HG02759 (cell line): ENCODE measurements around the gene WNK2.
"Not testable (repeated sequence)": the region's sequence is repeated elsewhere in the genome, so short reads cannot be mapped to it uniquely, and the experiment has no call there.

Source experiments
- ATAC-seq: cut with Tn5 transposase; IDR thresholded peaks from one replicate; pipeline ENCODE4 v1.9.1; 2021; ENCODE audit warnings: mild to moderate bottlenecking, moderate library complexity; ENCODE audit not compliant: unreplicated experiment

The WNK2 gene

DNA sequence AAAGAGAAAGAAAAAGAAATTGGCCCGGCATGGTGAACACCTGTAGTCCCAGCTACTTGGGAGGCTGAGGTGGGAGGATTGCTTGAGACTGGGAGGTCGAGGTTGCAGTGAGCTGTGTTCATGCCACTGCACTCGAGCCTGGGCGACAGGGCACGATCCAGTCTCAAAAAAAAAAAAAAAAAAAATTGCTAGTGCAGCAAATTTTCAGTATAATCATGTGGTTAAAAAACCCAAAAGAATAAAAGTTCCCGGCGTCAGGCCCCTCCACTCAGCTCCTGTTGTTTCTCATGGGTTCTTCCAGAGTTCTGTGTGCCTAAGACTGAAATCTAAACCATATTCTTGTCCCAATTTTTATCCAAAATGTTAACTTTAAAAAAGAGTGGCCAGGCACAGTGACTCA is 49.1 kb downstream of the WNK2 start:
- no peak for ATAC-seq

DNA sequence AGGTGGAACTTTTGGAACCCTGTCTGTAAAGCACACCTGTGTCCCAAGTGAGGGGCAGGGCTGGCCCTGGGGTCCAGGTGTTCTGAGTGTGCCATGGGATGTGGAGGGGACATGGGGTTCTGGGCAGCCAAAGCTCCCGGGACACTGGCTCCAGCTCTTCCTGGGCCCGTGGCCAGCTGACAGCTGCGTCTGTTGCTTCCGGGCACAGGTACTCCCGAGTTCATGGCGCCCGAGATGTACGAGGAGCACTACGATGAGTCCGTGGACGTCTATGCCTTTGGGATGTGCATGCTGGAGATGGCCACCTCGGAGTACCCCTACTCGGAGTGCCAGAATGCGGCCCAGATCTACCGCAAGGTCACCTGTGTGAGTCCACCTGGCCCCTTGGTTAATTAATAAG is 50.7 kb downstream of the WNK2 start:
- no peak for ATAC-seq

DNA sequence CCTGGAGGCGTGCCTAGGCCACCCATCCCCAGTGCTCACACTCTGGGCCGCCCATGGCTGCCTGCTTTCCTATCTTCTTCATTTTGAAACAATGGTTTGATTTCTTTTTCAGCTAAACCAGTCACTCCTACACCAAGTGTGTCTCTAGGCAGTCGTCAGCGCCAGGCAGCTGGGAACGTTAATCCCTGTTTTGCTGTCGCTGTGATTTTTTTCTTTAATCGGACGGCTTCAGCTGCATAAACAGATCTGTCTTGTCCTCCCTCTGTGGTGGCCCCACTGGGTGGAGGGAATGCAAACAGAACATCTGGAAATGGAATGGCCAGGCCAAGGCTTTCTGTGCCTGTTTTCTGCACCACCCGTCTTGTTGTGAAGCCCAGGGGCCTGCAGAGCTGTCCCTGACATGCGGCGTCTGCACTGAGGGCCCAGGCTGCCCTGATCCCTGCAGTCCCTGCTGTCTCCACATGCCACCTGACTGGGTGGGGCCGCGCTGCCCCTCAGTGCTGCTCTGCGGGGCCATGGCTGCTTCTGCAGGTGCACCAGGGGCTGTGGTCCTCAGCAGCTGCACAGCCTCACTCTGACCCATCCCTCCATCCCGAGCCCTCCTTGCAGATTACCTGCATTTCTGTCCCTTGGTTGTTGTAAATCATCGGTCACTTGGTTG is 51.5 kb downstream of the WNK2 start:
- ATAC-seq, result no peak

DNA sequence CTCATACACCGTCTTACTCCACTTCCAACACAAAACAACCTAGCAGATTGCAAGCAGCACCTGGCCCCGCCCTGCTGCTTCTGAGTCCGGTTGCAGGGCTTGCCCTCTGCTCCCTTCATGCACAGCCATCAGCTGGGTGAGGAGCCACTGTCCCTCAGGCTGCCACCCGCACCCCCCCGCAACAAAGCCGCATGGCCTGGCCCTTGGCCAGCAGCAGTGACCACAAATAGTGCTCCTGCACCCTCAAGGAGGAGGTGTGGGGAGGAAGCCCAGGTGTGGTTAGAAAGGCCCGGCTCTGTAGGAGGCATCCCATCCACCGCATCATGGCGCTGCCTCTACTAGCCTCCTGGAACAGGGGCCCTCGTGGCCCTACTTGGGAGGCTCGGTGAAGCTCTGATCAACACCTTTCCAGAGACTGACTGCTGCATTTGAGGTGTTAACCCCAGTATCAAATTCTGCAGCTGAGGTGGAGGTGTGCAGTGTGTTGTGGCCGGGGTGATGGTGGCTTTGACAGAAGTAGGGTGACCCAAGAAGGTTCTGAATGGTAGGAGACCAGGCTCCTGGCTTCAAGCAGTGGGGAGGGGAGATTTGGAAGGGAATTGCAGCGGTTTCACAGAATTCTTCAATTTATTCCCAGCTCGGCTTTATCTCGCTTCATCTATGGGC is 52.7 kb downstream of the WNK2 start:
- ATAC-seq, result no peak

DNA sequence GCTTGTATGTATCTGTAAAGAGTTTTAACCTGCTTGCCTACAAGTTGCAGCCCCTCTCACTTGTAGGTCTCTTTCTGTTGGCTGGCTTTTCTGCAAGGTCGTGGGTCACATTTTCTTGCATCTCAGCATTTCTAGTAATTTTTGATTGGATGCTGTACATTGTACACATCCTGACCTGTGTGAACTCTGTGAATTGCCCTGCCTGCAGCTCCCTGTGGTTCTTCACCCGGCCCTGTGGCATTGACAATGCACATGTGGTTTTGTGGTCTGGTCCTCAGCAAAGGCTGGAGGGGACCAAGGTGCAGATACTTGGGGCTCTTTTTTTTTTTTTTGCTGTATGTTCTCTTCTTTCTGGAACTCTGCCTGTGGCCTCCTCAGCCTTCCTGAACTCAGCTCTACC is 53.6 kb downstream of the WNK2 start:
- ATAC-seq, result no peak

DNA sequence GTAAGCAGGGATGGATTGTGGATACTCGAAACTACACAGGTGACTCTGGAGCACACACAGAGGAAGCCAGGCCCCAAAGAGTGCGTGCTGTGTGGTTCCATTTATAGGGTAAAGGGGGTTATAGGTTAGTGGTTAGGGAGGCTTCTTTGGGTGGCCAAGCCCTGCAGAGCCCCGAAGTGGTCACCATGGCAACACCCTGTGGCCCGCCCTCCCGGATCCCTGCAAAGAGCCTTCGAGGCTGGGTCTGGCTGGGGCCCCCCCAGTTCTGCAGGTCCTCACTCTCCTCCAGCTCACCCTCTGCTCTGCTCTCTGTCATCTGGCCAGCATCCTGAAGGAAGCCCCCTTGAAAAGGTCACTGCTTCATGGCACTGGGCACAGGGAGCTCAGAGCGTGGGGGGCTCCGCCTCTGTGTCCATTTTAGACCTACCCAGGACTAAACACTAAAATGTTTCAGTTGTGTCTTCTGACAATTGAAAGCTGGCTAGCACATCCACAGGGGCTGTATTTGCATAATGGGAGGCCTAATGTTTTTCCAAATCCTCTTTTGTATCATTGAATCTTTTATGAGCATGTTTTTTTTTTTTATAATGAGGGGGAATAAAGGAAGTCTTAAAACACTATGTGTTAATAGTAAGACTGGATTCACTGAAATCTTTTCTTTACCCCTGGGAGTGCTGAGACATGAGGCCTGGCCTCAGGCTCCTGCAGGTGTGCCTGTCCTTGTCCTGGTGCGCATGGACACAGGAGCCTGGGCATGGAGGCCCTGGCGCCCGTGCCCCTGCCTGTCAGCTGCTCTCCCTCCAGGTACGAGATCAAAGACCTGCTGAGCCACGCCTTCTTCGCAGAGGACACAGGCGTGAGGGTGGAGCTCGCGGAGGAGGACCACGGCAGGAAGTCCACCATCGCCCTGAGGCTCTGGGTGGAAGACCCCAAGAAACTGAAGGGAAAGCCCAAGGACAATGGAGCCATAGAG is 55.3 kb downstream of the WNK2 start:
- no peak for ATAC-seq

DNA sequence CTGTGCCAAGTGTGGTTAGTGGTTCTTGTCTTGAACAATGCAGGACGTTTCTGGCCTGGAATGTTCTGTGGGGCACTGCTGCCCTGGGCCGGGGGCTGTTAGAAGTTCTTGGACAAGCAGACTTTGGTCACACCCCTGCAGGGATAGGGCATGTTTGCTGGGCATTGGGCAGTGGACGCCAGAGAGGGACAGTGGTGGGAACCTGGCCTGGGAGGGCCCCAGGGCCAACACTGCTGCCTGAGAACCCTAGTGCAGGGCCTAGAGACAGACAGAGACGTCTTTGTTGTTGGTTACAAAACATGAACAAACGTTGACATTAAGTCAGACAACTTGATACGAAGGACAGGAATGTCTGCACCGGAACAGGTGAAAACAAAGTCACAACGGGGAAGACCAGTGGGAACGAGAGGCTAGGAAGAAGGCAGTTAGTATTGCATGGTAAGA is 57.0 kb downstream of the WNK2 start:
- no peak for ATAC-seq

DNA sequence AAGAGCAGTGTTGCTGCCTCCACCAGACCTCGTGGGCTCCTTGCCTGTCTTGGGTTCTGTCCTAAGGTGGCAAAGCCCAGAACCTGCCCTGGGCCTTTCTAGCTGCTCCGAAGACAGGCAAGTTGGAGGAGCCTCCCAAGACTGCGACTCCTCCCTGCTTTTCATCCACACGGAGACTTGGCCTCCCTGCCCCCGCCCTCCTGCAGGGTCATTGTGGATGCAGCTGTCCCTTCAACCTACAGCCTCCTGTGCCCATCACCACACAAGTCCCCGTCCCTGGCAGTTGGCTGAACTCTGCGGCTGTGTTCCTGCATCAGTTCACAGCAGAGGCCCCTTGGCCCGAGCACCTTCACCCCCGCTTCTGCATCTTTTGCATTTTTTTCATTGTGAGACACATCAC is 59.2 kb downstream of the WNK2 start:
- ATAC-seq, result no peak

DNA sequence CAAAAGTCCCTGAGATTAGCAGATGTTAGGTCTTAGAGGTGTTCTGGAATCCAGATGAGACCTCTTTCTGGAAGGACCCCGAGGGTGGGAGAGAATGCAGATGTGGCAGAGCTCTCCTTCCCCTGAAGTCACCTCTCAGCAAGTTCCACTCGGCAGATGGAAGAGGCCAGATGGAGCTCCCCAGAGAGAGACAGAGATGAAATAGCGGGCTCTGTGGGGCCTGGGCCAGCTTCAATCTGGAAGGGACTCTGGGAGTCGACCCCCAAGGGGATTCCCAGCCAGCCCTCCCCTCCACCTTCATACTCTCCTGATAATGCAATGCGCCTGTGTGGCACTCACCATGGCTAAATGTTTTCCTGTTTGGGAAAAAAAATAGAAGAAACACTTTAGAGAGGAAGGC is 60.2 kb downstream of the WNK2 start:
- no peak for ATAC-seq

DNA sequence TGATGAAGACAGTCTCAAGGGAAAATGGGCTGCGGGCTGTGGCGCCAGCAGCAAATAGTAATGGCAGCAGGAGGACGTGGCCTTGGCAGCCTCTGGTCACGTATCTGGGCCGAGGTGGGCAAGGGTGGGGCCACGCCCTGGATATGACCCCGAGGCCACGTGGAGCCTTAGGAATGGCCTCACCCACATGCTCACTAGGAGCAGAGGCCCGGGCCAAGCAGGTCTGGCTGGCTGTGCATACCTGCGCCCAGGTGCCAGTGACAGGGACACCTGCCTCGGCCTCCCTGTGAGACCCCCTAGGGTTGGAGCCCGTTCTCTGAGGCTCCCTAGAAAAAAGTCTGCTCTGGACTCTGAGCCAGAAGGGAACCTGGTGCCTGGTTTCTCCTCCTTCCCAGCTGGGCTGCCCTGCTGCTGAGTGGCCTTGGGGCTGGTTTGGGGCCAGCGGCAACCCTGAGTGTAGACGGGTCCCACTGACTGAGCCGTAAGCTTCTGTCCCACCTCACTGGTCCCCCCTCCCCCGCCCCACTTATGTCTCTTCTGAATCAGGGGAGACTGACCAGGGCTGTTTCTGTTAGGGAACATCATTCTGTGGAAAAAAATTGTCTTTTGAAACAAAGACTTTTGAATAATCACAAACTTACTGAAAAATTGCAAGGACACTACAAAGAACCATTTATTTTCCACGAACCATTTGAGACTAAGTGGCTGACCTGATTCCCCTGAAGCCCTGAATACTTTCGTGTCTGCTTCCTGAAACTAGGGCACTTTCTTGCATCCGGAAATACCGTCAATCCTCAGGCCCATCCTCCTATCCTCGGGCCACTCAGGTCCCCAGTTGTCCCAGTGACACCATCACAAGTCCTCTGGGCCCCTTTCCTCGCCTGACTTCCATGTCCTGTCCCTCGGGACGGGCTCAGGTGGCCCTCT is 60.8 kb downstream of the WNK2 start:
- ATAC-seq, result no peak

DNA sequence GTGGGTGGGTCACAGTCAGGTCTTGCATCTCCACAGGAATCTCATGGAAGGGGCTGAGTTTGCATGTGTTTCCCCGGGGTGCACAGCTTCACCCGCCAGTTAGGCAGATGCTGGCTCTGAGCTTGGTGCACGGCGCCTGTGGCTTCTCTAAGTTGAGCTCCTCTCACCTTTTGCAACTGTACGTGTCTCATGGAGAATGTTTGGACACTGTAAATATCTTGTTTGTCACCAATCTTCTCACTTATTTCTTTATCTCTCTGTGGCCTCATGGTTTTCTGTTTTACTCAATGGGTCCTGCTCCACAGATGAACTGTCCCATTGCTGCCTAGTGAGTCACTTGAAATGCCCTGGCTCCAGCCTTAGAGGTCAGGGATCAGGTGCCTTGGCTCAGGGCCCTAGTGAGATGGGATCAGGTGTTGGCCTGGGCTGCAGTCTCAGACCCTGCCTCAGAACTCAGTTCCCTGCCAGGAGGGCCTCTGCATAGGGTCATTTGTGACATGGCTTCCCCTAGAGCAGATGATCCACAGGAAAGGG is 61.6 kb downstream of the WNK2 start:
- no peak for ATAC-seq

DNA sequence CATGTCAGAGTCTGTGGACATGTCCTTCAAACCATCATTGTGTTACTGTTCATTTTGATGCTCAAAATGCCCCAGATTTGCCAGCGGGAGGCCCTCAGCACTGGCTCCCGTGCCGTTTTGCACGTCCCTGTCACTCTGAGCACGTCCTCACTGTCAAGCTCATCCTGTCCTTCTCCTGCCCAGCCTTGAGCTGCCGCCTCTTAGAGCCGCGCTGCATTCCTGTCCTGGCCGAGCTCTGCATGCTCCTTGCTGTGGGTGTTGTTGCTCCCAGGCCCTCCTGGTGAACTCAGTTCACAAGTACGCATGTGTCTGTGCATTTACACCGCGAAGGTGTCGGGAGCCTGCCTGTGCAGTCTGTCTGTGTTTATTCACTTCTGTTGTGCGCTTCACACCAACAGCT is 62.2 kb downstream of the WNK2 start:
- no peak for ATAC-seq

DNA sequence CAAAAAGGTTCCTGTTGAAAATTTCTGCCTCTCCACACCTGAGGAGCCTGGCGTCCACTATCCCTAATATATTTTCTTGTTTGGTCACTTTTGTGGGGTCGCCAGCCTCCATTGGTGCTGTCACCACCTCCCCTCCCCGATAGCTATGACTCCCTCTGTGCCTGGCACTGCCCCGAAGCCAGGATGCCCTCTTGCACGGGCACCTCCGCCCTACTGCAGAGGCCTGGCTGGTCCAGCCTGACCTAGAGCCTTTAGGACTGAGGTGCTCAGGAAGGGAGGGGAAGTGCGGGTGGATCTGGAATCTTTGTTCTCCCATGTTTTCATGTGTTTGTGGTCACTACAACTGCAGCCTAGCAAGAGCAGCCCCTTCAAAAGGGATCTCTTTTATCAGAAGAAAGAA is 62.6 kb downstream of the WNK2 start:
- no peak for ATAC-seq

DNA sequence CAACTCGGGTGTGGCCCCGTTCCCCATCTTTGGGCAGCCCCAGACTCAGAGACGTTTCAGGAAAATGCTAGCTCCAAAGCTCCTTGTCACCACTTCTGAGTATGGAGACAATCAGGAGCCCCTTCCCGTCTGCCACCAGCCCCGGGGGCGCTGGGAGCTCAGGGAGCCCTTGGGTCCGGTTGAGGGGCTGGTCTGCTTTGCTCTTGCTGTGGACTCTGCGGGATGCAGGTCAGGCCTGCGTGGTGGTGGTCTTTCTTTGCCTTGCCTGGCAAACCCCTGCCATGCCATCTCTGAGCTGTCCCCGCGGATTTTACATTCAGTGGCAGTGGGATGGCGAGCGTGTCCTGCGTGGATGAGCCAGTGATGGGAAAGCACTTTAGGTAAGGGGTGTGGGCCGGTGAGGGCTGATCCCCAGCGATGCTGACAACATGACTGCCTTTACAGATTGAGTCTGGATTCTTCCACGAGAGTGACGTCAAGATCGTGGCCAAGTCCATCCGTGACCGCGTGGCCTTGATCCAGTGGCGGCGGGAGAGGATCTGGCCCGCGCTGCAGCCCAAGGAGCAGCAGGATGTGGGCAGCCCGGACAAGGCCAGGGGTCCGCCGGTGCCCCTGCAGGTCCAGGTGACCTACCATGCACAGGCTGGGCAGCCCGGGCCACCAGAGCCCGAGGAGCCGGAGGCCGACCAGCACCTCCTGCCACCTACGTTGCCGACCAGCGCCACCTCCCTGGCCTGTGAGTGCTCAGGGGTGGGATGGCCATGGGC is 63.3 kb downstream of the WNK2 start:
- ATAC-seq, result no peak

DNA sequence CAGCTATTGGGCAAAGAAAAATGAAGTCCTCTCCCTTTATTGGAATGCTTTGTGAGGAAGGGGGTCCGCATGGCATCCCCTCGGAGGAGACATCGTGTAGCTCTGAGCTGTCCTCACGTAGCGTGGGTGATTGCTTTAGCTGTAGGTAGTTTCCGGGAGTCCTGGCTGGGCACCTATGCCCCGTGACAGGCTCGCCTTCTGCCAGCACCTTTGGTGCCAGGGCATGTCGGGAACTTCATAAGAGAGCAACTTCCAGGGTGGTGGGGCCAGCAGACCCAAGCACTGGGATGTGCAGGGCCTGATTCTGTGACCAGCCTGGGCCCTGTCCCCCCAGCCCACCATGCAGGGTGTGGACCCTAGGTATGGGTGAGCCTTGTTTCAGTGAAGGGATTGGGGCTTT is 64.0 kb downstream of the WNK2 start:
- ATAC-seq, result no peak

DNA sequence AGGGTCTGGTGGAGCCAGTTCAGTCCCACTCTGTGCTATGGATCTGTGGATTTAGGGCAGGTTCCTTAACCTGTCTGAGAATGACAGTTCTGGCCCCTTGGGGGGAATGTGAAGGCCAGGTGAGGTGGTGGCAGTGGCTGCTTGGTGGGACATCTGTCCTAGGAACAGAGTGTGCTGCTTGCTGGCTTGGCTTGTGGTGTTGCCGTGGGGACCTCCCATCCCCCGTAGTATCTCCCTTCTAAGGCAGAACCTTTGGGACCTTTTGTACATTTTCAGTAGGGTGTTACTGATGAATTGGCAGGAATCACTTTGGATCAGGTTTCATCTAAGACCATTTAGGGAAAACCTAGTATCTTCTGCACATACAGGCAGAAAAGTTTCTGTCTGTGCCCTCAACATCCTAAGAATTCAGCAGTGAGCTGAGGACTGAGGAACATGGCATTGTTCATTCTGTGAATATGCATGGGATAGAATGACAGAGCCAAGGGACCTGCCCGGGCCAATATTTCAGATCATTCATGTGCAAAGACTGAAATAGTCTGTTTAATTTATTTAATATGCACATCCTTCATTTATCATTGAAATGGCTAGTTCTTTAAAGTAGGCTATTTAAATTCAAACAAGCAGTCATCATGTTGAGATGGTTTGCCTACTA is 64.6 kb downstream of the WNK2 start:
- ATAC-seq, result no peak

DNA sequence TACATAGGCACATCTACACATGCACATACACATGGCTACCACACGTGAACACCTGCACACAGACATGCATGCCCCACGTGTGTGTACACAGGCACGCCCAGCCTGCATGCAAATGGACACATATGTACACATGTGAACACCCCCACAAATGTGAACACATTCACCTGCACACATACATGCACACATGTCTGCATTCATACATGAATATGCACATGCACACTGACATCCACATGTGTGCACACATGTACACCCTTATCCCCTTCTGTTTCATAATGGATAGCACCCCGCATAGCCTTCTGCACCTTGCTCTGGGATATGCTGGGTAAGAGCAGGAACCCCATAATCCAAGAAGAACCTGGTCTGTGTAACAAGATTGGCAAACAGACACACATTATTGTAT is 66.2 kb downstream of the WNK2 start:
- no peak for ATAC-seq

DNA sequence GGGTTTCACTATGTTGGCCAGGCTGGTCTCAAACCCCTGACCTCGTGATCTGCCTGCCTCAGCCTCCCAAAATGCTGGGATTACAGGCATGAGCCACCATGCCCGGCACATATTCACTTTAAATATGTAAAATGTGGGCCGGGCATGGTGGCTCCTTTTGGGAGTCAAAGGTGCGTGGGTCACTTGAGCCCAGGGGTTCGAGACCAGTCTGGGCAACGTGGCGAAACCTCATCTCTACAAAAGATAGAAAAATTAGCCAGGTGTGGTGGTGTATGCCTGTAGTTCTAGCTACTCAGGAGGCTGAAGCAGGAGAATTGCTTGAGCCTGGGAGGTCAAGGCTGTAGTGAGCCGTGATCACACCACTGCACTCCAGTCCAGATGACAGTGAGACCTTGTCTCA is 67.4 kb downstream of the WNK2 start:
- not testable (repeated sequence) for ATAC-seq

DNA sequence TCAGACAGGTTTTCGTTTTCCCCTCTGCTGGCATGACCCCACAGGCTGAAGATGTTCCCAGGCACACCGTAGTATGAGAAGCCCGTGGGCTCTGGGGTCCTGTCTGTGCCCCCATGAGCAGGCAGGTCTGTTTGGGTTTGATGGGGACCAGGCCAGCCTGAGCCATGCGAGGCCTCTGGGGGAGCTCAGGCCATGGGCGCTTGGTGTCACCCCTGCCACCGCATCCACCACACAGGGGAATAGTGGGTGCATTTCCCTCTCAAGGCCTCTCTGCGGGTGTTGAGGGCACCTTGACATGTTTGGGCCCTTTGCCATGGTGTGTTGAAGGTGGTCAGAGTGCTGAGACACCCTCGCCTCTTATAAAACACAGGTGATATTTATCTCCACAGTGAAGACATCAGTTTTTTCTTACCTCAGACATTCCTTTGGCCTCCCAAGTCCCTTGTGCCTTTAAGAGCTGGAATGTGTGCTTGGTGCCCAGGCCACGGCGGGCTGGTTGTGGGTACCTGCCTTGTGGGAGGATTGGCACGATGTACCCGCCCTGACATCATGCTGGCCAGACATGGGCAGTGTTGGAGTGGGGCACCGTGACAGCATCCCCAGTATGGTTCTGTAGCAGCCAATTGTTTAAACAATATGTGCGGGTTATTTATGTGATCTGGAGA is 68.3 kb downstream of the WNK2 start:
- ATAC-seq, result no peak
